GM13977 (cell line): ENCODE measurements around the gene PFKP.
A peak's percentile ranks its signal among the peaks of the same experiment; 100 is the strongest.

ENCODE experiments used
- DNase-seq: peaks from one replicate; pipeline ENCODE4 v3.0.0; 2012; ENCODE audit warnings: low spot score
- in situ Hi-C: fragments of 300-500 bp; cut with MboI; formaldehyde crosslinking; loops from one replicate; pipeline ENCODE4 v1.12.0; 2022; ENCODE audit warnings: low sequenced_read_pairs, low pct_unique_long_range_greater_than_20kb, mixed read lengths, inconsistent platforms; ENCODE audit not compliant: unreplicated experiment
- TF ChIP-seq, protein P1 (sequence below): IDR thresholded peaks from 2 replicates; pipeline ENCODE4 v1.5.1; 2012; ENCODE audit warnings: mild to moderate bottlenecking, control low read depth; ENCODE audit not compliant: insufficient read depth; ENCODE audit errors: extremely low read depth, missing control alignments

PFKP gene

DNA sequence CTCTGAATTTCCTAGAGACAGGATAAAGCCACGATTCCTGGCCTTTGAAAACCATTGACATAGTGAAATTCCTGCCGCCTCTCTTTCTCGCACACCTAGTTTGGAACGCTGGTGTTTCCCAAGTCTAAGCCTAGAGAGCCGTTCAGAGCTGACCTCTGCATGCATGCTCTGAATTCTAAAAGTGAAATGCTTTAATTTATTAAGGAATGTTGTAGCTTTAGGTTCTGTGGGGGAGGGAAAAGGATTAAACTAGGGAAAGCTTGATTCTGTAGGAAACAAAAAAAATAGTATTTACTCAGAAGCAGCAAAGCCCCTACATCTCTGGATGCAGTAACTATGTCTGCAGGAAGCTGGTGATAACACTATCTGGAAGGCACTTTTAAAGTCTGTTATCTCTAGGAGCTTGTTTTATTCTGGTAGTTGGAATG, 27.3 kb downstream of the PFKP start:
- in situ Hi-C loops: no loop called here
- DNase-seq: no peak
- TF ChIP-seq, protein P1, sequence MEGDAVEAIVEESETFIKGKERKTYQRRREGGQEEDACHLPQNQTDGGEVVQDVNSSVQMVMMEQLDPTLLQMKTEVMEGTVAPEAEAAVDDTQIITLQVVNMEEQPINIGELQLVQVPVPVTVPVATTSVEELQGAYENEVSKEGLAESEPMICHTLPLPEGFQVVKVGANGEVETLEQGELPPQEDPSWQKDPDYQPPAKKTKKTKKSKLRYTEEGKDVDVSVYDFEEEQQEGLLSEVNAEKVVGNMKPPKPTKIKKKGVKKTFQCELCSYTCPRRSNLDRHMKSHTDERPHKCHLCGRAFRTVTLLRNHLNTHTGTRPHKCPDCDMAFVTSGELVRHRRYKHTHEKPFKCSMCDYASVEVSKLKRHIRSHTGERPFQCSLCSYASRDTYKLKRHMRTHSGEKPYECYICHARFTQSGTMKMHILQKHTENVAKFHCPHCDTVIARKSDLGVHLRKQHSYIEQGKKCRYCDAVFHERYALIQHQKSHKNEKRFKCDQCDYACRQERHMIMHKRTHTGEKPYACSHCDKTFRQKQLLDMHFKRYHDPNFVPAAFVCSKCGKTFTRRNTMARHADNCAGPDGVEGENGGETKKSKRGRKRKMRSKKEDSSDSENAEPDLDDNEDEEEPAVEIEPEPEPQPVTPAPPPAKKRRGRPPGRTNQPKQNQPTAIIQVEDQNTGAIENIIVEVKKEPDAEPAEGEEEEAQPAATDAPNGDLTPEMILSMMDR: no peak

DNA sequence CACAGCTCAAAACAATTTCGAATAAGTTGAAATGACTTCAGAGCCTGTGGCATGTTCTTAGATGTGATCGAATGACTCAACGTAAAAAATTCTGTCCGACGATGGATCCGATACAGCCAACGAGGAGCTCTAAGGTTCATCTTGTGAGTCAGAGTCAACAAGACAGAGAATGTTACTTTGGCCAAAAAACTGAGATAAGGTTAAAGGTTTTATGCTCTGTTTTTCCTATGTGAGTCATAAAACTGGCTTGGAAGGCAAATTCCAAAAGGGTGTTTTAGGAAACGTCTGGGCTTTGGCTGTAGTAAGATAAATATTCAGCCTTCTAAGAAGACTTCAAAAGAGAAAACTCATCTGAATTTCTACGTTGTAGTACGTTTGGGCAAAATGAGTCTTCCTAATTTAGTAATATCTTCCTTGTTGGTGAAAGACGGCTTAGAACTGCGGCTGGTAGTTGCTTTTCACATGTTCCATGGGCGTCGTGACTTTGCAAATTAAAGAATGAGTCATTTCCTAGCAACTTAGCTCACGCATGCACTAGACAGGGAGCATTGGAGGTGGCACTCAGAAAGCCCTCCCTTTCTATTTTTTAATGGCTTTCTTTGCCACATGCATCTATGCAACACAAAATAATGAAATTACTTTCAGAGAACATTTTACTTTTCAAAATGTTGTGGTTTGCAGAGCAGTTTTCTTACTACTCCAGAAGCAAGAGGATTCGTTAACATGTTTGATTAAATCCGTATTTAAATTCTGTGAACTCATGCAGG, 28.2 kb downstream of the PFKP start:
- TF ChIP-seq, protein P1: no peak
- peak; percentile 58 for DNase-seq

DNA sequence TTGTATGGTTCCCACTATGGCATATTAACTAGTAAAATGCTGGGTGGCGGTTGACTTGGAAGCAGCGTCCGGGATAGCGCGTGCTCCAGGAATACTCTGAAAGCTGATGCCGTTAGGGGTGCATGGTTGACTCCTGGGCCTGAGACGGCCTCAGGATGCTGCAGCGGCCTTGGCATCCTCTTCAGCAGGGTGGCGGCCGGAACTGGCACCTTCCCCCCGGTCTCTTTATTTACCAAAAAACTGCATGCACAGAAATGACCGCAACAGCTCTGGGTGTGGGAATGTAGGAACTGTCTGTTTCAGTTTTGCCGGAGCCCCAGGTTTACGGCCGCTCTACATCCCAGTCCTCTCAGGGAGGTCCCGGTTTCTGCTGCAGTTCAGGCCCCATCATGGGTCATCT, 28.8 kb downstream of the PFKP start:
- TF ChIP-seq, protein P1: no peak
- in situ Hi-C loops: no loop called here
- DNase-seq: no peak

More for the DNA sequence above, 28.2 kb downstream of the PFKP start:
- in situ Hi-C loops: no loop called here

DNA sequence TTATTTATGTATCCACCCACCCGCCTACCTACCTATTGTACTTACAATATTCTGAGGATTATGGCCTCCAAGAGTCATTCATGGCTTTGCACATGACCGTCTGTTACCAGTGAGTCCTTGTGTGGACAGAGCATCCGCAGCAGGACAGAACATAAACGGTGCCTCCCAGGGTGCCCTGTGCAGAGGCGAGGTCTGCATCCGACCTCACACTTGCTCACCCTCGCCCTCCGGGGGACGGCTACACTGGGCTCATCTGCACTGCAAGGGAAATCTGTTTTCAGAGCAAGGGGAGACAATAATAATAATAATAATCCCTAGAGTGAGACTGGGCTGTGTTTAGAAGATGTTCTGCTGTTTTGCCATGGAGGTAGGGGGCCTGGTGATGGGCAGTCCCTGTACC, 29.8 kb downstream of the PFKP start:
- in situ Hi-C loops: no loop called here
- DNase-seq: no peak
- TF ChIP-seq, protein P1: no peak

DNA sequence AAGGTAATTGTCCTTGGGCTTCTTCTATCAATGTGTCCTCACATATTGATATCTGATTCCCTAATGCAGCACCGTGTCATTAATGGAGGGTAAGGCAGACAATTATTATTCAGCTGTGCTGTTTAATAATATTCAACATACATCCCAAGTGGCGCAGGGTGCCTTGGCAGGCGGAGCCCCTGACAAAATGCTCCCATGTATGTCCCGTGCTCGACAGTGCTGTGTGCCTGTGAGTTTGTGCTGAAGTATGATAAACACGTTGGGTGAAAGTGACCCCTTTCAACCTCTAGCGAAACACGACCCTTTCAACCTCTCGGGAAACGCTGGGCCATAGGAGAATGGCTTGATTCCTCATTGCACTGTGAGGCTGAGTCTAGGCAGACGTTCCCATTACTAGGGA, 31.3 kb downstream of the PFKP start:
- TF ChIP-seq, protein P1: no peak
- no peak for DNase-seq
- in situ Hi-C loops: no loop called here

DNA sequence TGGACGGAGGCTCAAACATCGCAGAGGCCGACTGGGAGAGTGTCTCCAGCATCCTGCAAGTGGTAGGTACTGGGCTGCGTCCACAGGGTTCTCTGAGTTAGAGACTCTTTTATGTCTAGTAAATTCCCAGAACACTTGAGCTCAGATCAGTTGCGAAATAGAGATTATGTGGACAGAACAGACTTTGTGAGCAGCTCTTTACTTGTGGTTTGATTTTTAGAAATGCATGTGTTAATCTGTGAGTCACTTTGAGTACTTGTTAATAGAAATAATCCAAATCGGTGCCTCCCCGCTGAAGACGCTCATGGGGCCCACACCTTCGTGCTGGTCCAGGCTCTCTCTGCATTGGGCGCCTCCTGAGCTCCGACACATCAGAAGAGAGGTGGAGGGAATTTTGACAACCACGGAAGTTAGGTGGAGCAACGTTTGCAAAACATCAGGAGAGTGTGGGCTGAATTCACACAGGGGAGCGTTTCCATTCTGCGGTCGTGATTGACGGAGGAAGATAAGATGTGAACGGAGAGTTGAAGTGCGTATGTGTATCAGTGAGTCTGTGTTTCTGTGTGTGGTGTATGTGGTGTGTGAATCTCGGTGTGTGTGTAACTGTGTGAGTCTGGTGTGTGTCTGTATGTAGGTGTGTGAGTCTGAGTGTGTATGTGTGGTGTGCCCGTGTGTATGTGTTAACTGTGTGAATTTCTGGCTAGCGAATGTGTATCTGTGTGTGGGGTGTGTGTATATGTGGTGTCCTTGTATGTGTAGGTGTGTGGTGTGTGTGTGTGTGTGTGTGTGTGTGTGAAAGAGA, 32.1 kb downstream of the PFKP start:
- DNase-seq: no peak
- TF ChIP-seq, protein P1: no peak
- in situ Hi-C loops: no loop called here
